ENCODE results near the gene SH2D2A.

Gene SH2D2A

GRCh38 chr1:156802421-156802935 is 14.2 kb downstream of the SH2D2A start:
- DNase-seq, result no peak

DNA sequence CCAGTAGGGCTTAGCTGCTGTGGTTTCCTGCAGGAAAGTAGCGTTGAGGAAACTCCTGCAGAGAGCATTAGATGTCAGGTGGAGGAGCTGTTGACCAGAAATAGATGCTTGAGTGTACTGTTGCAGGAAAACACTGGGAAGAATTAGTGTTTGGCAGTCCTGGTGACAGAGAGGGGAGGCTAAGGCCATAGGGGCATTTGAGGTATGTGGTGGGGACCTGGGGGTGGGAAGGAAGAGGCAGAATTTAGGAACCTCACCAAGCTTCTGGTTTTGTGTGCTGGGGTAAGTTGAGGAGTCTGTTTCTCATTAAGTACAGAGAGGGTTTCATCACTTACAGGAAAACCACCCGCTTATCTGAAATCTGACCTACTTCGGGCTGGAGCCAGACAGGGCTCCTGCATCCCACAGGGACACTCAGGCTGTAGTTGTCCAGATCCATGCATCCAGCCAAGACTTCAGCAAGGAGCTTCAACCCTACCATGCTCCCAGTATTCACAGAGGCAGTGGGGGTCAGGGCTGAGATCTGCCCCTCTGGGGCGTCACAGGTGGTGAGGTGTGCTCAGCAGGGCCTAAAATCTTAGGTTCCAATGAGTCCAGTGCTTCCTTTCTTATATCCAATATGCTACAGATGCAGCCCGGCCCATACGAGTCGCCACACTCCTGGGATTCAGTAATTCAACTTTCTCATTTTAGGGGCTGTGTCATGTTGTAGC is 15.1 kb downstream of the SH2D2A start:
- DNase-seq, result no peak

- DNase-seq, result peak; percentile 58
These were observed 19.3 kb downstream of the SH2D2A start for GRCh38 chr1:156797212-156797871.

DNA sequence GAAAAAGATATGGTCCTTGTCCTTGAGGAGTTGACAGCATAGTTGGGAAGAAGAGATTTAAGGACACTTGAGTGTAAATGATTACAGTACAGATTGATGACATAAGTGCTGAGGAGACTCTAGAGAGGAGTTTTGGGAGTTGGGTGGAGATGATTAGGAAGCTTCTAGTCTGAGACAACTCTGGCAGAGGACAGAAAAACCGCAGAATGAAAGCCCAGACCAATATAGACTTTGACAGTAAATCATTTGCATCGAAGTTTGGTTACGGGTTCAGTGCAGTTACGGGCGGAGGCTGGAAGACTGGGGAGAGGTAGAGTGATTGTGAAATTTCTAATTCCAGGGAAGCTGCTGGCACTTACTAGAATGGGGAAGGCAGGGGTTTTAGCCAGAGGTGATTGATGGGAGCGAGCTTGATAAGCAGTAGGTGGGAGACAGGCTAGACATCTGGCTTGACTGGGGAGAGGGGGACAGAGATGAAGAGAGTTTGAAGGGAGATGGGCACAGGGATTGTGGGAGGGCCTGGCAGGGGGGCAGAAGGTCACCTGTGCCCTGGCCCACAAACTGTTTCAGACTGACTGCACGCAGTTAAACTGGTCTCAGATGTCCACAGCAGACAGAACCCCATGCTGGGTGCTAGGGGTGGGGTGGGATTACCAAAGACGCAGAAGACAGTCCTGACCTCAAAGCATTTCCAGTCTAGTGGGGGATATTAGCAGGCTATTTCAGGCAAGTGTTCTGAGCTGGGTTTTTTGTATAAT is 20.1 kb downstream of the SH2D2A start:
- no peak for DNase-seq

GRCh38 chr1:156795787-156796186 is 20.9 kb downstream of the SH2D2A start:
- DNase-seq, result no peak

DNA sequence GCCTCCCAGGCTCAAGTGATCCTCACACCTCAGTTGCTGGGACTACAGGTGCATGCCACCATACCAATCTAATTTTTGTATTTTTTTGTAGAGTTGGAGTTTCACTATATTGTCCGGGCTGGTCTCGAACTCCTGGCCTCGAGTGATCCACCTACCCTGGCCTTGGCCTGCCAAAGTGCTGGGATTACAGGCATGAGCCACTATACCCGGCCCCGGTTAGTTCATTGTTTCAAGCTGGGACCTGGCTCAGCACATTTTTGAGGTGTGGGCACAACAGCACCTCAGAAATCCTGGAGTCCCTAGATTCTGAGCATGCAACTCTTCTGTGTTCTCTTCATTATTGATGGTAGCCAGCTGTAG is 21.3 kb downstream of the SH2D2A start:
- no peak for DNase-seq

DNA sequence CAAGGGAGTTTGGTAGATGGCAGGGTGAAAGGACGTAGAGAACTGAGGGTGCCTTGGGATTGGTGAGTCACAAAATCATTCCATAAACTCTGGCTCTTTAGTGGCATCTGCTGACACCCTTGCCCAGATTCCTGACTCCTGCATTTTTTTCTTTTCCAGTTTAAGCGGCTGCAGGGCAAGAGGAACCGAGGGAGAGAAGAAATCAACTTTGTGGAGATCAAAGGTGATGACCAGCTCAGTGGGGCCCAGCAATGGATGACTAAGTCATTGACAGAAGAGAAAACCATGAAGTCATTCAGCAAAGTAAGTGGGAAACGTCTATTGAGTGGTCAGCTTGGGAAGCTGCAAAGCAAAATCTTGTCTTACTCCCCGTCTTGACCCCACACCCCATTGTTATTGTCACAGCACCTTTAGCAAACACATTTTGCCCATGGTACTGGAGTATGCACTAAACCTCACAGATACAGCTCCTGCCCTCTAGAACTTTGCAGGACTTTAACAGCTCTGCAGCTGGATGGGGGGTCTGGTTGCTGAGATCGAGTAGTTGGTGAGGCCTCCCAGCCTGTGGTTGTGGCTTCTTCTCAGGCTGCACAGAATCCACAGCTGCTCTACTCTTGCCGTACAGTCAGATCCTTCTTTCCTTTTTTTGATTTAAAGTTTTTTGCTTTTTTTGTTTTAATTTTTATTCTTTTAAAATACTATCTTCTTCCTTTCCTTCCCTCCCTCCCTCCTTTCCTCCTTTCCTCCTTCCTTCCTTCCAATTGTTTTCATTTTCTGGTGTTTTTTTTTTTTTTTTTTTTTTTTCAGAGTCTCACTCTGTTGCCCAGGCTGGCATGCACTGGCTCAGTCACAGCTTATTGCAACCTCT is 21.9 kb downstream of the SH2D2A start:
- DNase-seq, result no peak

DNA sequence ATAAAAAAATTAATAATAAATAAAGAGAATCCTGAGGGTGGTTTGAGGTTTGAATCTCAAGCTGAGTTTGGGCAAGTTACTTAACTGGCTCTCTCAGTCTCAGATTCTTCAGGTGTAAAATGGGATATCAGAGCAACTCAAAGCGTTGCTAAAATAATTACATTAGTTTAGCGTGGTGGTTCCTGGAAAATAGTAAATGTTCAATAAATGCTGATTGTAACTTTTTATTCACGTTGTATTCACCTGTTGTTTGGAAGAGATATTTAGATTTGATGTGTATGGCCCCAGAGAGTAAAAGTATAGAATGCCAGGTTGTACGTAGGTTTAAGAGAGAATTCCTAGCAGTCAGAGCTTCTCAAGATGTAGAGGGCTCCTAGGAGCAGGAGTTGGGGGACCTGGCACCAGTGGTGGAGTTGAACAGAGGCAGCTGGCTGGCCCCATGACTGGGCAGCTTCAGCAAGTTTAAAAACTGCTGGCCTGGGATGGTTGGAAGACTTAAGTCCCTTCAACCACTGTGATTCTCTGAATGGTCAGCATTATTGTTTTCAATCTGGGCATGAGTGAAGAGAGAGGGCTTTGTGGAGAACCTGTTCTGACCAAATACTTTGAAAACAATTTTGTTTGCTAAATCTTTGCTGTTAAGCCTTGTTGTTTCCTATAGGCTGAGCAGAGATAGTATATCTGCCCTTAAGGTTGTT is 26.9 kb downstream of the SH2D2A start:
- DNase-seq, result no peak

DNA sequence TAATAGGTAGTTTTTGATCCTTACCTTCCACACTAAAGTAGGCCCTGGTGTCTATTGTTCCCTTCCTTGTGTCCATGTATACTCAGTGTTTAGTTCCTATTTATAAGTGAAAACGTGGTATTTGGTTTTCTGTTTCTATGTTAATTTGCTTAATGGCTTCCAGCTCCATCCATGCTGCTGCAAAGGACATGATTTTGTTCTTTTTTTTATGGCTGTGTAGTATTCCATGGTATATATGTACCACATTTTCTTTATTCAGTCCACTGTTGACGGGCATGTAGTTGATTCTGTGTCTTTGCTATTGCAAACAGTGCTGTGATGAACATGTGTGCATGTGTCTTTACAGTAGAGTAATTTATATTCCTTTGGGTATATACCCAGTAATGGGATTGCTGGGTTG is 28.5 kb downstream of the SH2D2A start:
- DNase-seq, result no peak

DNA sequence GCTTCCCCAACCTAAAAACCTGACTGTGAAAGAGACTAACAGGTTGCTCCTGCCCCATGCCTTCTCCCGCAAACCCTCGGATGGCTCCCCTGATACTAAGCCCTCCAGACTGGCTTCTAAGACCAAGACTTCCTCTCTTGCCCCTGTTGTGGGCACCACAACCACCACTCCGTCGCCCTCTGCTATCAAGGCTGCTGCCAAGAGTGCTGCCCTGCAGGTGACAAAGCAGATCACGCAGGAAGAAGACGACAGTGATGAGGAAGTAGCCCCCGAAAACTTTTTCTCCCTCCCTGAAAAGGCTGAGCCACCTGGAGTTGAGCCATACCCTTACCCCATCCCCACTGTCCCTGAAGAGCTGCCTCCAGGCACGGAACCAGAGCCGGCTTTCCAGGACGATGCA is 30.0 kb downstream of the SH2D2A start:
- no peak for DNase-seq

- DNase-seq, result no peak
These were observed 31.2 kb downstream of the SH2D2A start for GRCh38 chr1:156785458-156785857.

- peak; percentile 82 for DNase-seq
These were observed 35.0 kb downstream of the SH2D2A start for GRCh38 chr1:156781585-156782186.

- DNase-seq, result no peak
These were observed 39.1 kb downstream of the SH2D2A start for GRCh38 chr1:156777573-156777972.

DNA sequence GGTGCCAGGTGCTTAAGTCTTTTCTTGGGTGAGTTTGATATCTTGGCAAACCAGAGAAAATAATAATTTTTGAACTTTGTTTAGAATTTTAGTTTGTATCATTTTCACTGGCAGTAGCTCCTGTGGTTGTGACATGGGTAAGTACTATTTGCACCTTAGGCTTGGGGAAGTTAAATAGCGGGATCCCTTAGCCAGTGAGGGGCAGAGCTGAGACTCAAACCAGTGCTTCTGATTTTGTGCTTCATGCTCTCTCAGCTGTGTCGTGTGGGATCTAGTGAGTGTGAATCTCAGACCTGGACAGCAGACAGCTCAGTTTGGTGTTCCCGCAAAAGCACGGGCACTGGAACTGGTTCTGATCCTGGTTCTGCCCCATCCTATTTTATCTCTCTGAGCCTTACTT is 39.7 kb downstream of the SH2D2A start:
- no peak for DNase-seq

DNA sequence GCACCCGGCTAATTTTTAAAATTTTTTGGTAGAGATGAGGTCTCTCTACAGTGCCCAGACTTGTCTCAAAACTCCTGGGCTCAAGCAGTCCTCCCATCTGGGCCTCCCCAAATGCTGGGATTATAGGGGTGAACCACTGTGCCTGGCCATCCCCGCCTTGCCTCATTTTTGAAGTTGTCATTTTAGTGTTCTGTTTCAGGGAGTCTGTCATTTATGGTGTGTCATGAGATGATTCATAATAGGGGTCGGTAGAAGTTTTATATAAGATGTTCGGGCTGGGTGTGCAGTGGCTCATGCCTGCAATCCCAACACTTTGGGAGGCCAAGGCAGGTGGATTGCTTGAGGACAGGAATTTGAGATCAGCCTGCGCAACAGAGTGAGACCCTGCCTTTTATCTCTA is 40.8 kb downstream of the SH2D2A start:
- DNase-seq, result no peak

DNA sequence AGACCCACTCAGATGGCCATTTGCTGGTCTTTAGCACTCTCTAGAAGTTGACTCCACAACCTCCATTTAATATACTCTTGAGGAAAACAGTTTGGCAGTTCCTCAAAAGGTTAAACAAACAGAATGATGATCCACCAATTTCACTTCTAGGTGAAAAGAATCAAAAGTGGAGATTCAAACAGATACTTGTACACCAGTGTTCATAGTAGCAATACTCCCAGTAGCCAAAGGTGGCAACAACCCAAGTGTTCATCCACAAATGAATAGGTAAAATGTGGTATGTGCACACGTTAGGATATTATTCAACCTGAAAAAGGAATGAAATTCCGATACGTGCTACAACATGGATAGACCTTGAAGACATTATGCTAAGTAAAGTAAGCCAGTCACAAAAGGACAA is 43.0 kb downstream of the SH2D2A start:
- no peak for DNase-seq

DNA sequence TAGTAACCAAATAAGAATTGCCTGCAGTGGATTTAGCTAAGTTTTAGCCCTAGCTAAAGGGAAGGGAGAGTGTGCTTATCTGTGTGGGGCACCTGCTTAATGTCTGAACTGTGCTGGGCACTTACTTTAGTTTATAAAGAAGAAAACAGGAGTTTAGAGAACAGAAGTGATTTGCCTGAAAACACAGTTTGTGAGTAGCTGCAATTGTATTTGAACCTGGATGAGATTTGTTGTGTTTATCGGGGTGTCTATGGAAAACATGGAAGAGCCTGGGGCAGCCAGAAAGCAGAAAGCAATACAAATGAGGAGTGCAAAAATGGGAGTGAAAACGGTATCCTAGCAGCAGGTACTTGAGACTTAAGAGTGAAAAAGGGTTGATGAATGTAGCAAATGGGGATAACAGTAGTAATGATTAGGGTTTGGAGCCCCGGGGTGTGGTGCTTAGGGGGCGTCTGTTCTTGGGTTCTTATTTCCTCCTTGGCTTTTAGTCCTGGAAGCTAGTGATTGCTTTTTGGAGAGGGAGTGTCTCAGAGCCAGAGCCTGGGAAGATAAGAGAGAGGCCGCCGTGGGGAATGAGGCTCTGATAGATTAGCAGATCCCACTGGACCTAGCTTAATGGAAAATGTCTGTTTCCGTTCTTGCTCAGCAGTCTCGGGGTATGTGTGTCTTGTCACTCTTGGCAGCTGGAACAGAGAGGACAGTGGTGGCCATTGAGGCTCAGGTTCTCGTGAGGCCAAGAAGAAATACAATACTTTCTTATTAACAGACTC is 43.7 kb downstream of the SH2D2A start:
- no peak for DNase-seq

- no peak for DNase-seq
These were observed 44.4 kb downstream of the SH2D2A start for GRCh38 chr1:156772222-156772621.

DNA sequence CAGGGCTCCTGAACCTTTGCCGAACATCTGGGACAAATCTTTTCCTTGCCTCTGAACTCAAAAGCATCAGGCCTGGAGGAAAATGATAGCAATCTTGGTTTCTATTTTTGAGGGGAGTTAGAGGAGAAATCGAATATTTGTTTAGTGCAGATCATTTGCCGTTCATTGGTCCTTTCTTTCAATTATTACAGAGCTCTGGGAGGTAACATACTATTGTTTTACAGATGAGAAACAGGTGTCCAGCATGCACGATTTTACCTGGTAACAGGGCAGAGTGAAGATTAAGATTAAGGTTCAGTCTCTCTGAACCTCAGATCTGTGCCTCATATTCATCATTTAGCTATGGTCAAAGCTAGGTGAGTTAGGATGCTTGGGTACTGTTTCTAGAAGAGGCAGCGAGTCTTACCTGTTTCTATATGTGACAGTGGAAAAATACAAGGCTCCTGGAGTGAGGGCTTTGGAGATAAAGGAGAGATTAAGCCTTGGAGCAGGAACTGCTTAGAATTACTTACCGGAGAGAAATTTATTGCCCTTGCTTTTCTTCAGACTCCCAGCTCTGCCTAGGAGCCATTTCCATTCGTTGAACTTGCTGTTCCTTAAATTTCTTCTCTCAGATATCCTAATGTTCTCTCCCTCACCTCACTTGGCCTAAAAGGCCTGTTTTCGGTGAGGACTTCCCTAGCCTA is 47.9 kb downstream of the SH2D2A start:
- no peak for DNase-seq

- peak; percentile 49 for DNase-seq
These were observed 48.6 kb downstream of the SH2D2A start for GRCh38 chr1:156767879-156768604.
